ENCODE data around the gene RGS17. TPM values are rescaled to one million over a fixed set of nuclear protein-coding genes. Genes with fewer than 3 reads are reported as not detected.

RGS17 gene, protein sequence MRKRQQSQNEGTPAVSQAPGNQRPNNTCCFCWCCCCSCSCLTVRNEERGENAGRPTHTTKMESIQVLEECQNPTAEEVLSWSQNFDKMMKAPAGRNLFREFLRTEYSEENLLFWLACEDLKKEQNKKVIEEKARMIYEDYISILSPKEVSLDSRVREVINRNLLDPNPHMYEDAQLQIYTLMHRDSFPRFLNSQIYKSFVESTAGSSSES
- total RNA-seq = 9.2 and 13.8 TPM in 2 replicates

DNA sequence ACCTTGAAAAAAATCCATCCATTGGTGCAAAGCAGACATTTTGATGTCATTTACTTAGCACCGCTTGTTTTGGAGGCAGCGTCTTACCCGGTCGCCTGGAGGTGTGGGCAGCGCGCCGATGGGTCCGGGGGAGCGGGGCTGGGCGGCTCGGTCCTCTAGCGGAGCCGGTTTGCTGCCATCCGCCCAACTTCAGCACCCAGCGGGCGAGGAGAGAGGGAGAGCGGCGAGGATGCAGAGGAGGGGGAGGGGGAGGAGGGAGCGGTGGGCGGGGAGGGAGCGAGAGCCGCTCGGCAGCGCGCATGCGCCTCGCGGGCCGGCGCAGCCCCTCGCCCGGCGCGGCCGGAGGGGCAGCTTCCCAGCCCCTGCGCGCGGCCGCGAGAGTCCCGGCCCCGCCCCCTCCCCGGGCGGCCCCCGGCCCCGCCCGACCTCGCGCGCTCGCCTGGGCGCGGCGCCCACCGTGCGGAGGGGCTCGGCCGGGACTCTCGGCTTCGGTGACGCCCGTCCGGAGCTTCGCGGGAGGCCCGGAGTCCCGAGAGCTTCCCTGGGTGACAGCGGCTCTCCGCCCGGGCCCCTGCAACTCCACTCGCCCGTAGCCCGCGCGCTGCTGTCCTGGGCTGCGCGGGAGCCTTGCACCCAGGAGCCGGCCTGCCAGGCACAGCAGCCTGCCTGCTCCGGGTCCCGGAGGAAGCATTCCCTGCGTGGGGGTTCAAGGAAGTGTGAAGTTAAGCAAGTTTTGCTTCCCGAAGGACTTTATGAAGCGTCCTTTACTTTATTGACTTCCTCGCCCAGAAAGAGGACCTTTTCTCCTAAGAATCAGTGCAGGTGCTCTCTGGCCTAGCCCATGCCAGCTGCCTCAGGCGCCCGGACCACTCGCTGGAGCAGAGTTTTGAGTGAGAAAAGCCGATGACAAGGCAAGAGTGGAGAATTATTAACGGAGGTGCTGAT, at the start of gene RGS17:
Gene RGS17, minus strand, starts transcription at position 246 of the 945 bp plus-strand sequence. CDS start 87,264 bp downstream, outside the sequence.

DNA sequence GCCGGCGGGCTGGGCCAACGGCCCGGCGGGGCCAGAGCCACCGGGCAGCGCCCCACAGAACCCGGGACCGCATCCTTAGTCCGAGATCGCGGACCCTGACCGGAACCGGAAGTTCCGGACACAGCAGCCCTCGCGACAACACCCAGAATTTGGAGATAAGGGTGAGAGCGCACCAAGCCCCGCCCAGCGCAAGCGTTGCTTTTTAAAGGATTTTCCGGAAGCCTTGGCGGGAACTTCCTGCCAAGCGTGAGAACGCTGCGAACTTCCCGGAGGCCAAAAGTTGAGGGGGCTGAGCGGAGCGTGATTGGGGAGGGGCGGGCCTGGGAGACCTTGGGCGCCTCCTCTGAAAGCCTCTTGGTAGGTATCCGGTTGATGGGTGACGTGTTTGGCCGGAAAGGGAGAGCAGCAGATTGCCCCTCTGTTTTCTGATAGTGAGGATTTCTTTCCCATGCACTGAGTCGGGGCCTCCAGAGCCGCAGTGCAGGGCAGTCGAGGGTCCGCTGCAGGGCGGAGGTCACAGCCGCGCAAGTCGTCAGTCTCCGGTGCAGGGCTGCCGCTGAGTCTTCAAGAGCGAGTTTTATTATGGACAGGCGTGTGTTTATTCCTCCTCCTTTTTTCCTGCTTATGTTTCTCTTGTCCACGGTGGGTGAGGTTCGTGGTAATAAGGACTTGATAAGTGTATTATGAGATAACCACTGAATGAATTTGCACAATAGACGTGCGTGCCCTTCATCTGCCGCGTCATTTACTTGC, 128.3 kb downstream of the RGS17 start, which contains the start of gene MTRF1L:
Gene MTRF1L, minus strand, starts transcription at position 97 of the 753 bp plus-strand sequence. Its CDS starts 24 bp downstream, at position 73.

DNA sequence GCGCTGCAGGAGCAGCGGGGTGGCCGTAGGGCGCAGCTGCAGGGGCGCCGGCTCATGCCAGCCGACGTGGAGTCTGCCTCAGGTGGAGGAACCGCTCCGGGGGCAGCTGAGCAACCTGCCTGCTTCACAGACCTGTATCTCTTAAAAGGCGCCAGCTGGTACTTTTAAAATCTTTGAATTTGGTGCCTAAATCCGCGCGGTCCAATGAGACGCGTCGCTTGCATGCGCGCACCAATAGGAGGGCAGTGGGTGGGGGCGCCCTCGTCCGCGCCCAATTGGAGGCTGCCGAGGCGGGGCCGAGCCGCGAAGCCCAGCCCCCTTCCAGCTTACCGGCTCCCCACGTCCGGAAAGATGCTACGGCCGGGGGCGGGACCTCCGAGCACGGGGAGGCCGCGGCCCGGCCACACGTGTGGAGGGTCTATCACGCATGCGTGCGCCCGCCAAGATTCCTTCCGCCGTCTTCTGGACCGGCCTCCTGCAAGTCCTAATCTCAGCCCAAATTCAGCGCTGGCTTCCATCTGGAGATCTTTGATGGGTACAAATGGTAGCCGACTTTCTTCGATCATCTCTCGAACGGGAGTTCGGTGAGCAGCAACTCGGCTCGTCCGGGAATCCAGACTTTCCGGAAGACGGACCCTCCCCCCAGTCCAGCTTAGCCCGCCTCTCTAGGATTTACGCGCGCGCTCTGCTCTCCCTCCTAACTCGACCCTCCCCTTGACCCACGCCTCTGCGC, 148.0 kb downstream of the RGS17 start, which contains the start of gene FBXO5:
Gene FBXO5, minus strand, starts transcription at position 138 of the 733 bp plus-strand sequence. Its CDS starts 82 bp downstream, at position 56.

Other genes starting within 250 kb of the RGS17 start
- gene FBXO5, start 148.2 kb downstream of the RGS17 start, total RNA-seq = 12.7 and 16.7 TPM in 2 replicates
- 14.7 and 15.6 TPM in 2 replicates for gene MTRF1L, start 128.6 kb downstream of the RGS17 start, total RNA-seq

All from myometrial cell (primary cell).